Measurements from ENCODE around the gene CDH10.

- TF ChIP-seq, protein P1, sequence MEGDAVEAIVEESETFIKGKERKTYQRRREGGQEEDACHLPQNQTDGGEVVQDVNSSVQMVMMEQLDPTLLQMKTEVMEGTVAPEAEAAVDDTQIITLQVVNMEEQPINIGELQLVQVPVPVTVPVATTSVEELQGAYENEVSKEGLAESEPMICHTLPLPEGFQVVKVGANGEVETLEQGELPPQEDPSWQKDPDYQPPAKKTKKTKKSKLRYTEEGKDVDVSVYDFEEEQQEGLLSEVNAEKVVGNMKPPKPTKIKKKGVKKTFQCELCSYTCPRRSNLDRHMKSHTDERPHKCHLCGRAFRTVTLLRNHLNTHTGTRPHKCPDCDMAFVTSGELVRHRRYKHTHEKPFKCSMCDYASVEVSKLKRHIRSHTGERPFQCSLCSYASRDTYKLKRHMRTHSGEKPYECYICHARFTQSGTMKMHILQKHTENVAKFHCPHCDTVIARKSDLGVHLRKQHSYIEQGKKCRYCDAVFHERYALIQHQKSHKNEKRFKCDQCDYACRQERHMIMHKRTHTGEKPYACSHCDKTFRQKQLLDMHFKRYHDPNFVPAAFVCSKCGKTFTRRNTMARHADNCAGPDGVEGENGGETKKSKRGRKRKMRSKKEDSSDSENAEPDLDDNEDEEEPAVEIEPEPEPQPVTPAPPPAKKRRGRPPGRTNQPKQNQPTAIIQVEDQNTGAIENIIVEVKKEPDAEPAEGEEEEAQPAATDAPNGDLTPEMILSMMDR (conservative IDR thresholded peaks at IDR 0.05; ENCODE audit: low read length) = no peak
- TF ChIP-seq EZH2phosphoT487 (IDR thresholded peaks at IDR 0.05; ENCODE audit: borderline replicate concordance, low read depth, low read length) = no peak
Observed at GRCh38 chr5:24649531-24649930, 4.8 kb upstream of the CDH10 start.
